GM12878 (cell line): ENCODE results near the gene PLXNA2. TPM values are rescaled to one million over a fixed set of nuclear protein-coding genes. Genes with fewer than 3 reads are reported as not detected.

Experiments used
- ATAC-seq: fragments of 200-7000 bp; cut with Tn5 transposase; 3 replicates; pipeline ENCODE4 v1.9.1; 2020; ENCODE audit warnings: mild to moderate bottlenecking, moderate library complexity
- BruUV-seq: library from RNA; stranded (reverse); fragments of 400-500 nt; replicated peaks from 2 replicates; lab custom pipeline; 2021; lab: Mats Ljungman, UMichigan
- CTCF ChIA-PET: fragments of 300-600 bp; sonication (Branson Sonifier 250); formaldehyde crosslinking; extraction: SDS; loops from one replicate; lab custom pipeline; 2021; ENCODE audit warnings: inconsistent platforms; lab: Yijun Ruan, JAX
- POLR2A ChIA-PET: fragments of 350-600 bp; formaldehyde crosslinking; extraction: SDS; loops from one replicate; lab custom pipeline; 2021; ENCODE audit warnings: inconsistent platforms; lab: Charles Lee
- RAD21 ChIA-PET: fragments of 300-600 bp; sonication (Branson Sonifier 250); formaldehyde crosslinking; loops from one replicate; lab custom pipeline; 2023; ENCODE audit warnings: antibody characterized with exemption; ENCODE audit not compliant: unreplicated experiment; lab: Charles Lee
- SMC1A ChIA-PET: fragments of 300-600 bp; sonication (Branson Sonifier 250); formaldehyde crosslinking; loops from one replicate; lab custom pipeline; 2023; ENCODE audit not compliant: unreplicated experiment, uncharacterized antibody; lab: Charles Lee
- DNase-seq: peaks from one replicate; pipeline ENCODE4 v3.0.0-alpha.2; 2011; ENCODE audit warnings: low read depth, low spot score
- FAIRE-seq: peaks from 3 replicates; lab custom pipeline; 2011; peaks lifted over from hg19 to GRCh38; lab: Jason Lieb, UNC
- H2AFZ ChIP-seq: 2 replicates; pipeline ENCODE4 v1.6.0; 2011; ENCODE audit warnings: low read depth, low read length, control low read depth; ENCODE audit not compliant: control insufficient read depth
- H3K27ac ChIP-seq: 2 replicates; pipeline ENCODE4 v1.5.1; 2011; ENCODE audit warnings: control low read depth; ENCODE audit not compliant: control insufficient read depth, insufficient read depth
- H3K27me3 ChIP-seq, 2 experiments: replicated peaks in 1 of 2; 2 replicates each; pipeline versions ENCODE4 v1.6.0 to v1.6.1; 2011; ENCODE audit warnings: low read length in 1 of 2; ENCODE audit not compliant: control insufficient read depth in 2 of 2, insufficient read depth in 2 of 2
- H3K36me3 ChIP-seq, 2 experiments: 2 replicates each; pipeline ENCODE4 v1.5.1; 2011; ENCODE audit warnings: low read length in 1 of 2; ENCODE audit not compliant: control insufficient read depth in 2 of 2, insufficient read depth in 2 of 2
- H3K4me1 ChIP-seq: 2 replicates; pipeline ENCODE4 v1.6.1; 2011; ENCODE audit warnings: mild to moderate bottlenecking, low read length, moderate library complexity, mixed read lengths; ENCODE audit not compliant: control insufficient read depth, insufficient read depth
- H3K4me2 ChIP-seq: 2 replicates; pipeline ENCODE4 v1.6.0; 2011; ENCODE audit warnings: control low read depth; ENCODE audit not compliant: control insufficient read depth, insufficient read depth
- H3K4me3 ChIP-seq: fragments of 200-600 bp; sonication (generic); 2 replicates; pipeline ENCODE4 v1.5.1; 2016
- H3K79me2 ChIP-seq: 2 replicates; pipeline ENCODE4 v1.6.0; 2011; ENCODE audit warnings: low read length; ENCODE audit not compliant: control insufficient read depth, insufficient read depth
- H3K9ac ChIP-seq: 2 replicates; pipeline ENCODE4 v1.8.0; 2011; ENCODE audit warnings: low read length, control low read depth, mixed read lengths; ENCODE audit not compliant: control insufficient read depth, insufficient read depth
- H3K9me3 ChIP-seq: replicated peaks from 3 replicates; pipeline ENCODE4 v1.5.1; 2011; ENCODE audit warnings: mild to moderate bottlenecking, low read length; ENCODE audit not compliant: control insufficient read depth, insufficient read depth
- H4K20me1 ChIP-seq: 2 replicates; pipeline ENCODE4 v1.6.0; 2011; ENCODE audit not compliant: control insufficient read depth, insufficient read depth
- CBFB ChIP-seq: IDR thresholded peaks from 2 replicates; pipeline ENCODE4 v1.6.1; 2016; ENCODE audit warnings: antibody characterized with exemption, low read depth
- CBX5 ChIP-seq: sonication (generic); IDR thresholded peaks from 2 replicates; pipeline ENCODE4 v1.6.1; 2016; ENCODE audit warnings: low read depth, moderate library complexity, mild to moderate bottlenecking, inconsistent platforms
- GABPA ChIP-seq: IDR thresholded peaks from 2 replicates; pipeline ENCODE4 v1.6.1; 2014; ENCODE audit warnings: antibody characterized with exemption, low read depth, mild to moderate bottlenecking, inconsistent platforms
- LARP7 ChIP-seq: fragments of 450-650 bp; IDR thresholded peaks from 2 replicates; pipeline ENCODE4 v1.6.1; 2017; ENCODE audit warnings: mild to moderate bottlenecking
- MEF2B ChIP-seq: fragments of 450-650 bp; IDR thresholded peaks from 2 replicates; pipeline ENCODE4 v1.6.1; 2018; ENCODE audit warnings: mild to moderate bottlenecking, moderate library complexity; ENCODE audit not compliant: partially characterized antibody, poor library complexity, severe bottlenecking
- WRNIP1 ChIP-seq: IDR thresholded peaks from 2 replicates; pipeline ENCODE4 v1.6.1; 2011; ENCODE audit warnings: low read depth, low read length, improper control_type of control experiment, borderline replicate concordance
- WGBS: methylation state at CpG from one replicate; pipeline ENCODE4 v1.1.6; 2016; ENCODE audit warnings: low lambda C conversion rate; ENCODE audit not compliant: insufficient replicate concordance, insufficient coverage; ENCODE audit errors: missing lambda C conversion rate; 5-methylcytosine and 5-hydroxymethylcytosine counted together
- in situ Hi-C: fragments of 300-500 bp; cut with MboI; formaldehyde crosslinking; loops from 9 replicates; pipeline ENCODE4 v1.14.3; 2018; ENCODE audit warnings: mixed read lengths
- intact Hi-C: fragments of 100-400 bp; cut with micrococcal nuclease; formaldehyde crosslinking; loops from one replicate; pipeline ENCODE4 v1.14.2; 2022; ENCODE audit not compliant: unreplicated experiment
- polyA plus RNA-seq, 11 experiments: library from polyadenylated mRNA; depleted of rRNA in 4 of 11; unstranded in 6 of 11; stranded (reverse) in 5 of 11; fragments of >200 nt; fragmentation: Nextera tagmentation in 4 of 11; fragmentation: Illumina TruSeq in 1 of 11; extraction: Ambion mirVana in 4 of 11; extraction: Trizol in 1 of 11; gene quantifications; 1 replicate in 1 of 11; 2 replicates in 10 of 11; pipeline versions ENCODE4 v1.2.1 to v1.2.3, GENCODE V29; 2011 to 2016; ENCODE audit warnings: inconsistent platforms in 2 of 11, missing spikeins in 2 of 11, low read depth in 1 of 11
- total RNA-seq, 4 experiments: library from RNA; depleted of rRNA in 3 of 4; stranded (reverse); fragments of >200 nt in 3 of 4; fragmentation: Illumina TruSeq in 1 of 4; extraction: Trizol in 1 of 4; gene quantifications; 2 replicates each; pipeline versions ENCODE4 v1.2.1 to v1.2.3, GENCODE V29; 2013 to 2021
- TF ChIP-seq, protein P1 (sequence below): fragments of 450-650 bp; IDR thresholded peaks from 2 replicates; pipeline ENCODE4 v1.6.1; 2018; ENCODE audit warnings: borderline replicate concordance, mild to moderate bottlenecking; ENCODE audit not compliant: partially characterized antibody
- TF ChIP-seq, protein P2 (sequence below): fragments of 450-650 bp; IDR thresholded peaks from 2 replicates; pipeline ENCODE4 v1.6.1; 2014; ENCODE audit warnings: mild to moderate bottlenecking

PLXNA2 gene
- total and polyA plus RNA-seq, 10 of the 15 experiments (the other 5 are each of a cell fraction or from before 2014, with no cell fraction given) = under 0.01 to 0.08 (median 0.07) TPM; not detected in 4

DNA sequence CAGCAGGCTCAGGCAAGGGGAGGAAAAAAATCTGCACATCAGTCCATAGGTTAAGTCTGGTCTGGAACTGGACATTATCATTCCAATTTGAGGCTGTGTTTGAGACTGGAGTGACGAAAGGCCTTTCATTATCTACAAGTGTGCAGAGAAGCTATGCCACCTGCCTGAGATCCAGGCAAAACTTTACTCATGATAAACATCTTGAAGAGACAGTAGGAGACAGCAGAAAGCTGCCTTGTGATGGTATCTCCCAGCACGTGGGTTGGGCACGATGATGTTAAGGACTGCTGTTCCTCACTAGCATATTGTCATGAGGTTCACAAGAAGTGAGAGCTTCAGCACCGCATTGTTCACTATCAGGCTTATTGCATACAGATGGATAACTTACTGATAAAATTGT, 126.4 kb downstream of the PLXNA2 start:
- Histone ChIP-seq H3K79me2 (no peaks in the 10 kb centered on the region), H3K27ac (no peak overlapping the region), H3K27me3 (peaks cover 0 to 7% of the 10 kb centered on the region in 2 experiments; a peak in 1 of 4 replicates), H3K9ac (no peak overlapping the region), H3K4me3 (no peak overlapping the region), H3K4me1 (no peaks in the 10 kb centered on the region), H3K9me3 (no peaks in the 10 kb centered on the region; the same call in 2 of the 3 replicates), H4K20me1 (no peaks in the 10 kb centered on the region), H3K4me2 (no peak overlapping the region), H2AFZ (no peak overlapping the region), H3K36me3 (no peaks in the 10 kb centered on the region)
- POLR2A ChIA-PET = no interaction called here
- in situ Hi-C loops (no loop called here), intact Hi-C loops (no loop called here)
- no TSS peak for BruUV-seq
- CTCF ChIA-PET = no interaction called here
- SMC1A ChIA-PET = no interaction called here
- ATAC-seq = no peak
- RAD21 ChIA-PET = no interaction called here
- no peak for FAIRE-seq
- no peak for DNase-seq
- WGBS = 0% methylated on average over 4 of the region's 4 CpGs
- TF ChIP-seq MEF2B = no peak
- TF ChIP-seq, protein P1, sequence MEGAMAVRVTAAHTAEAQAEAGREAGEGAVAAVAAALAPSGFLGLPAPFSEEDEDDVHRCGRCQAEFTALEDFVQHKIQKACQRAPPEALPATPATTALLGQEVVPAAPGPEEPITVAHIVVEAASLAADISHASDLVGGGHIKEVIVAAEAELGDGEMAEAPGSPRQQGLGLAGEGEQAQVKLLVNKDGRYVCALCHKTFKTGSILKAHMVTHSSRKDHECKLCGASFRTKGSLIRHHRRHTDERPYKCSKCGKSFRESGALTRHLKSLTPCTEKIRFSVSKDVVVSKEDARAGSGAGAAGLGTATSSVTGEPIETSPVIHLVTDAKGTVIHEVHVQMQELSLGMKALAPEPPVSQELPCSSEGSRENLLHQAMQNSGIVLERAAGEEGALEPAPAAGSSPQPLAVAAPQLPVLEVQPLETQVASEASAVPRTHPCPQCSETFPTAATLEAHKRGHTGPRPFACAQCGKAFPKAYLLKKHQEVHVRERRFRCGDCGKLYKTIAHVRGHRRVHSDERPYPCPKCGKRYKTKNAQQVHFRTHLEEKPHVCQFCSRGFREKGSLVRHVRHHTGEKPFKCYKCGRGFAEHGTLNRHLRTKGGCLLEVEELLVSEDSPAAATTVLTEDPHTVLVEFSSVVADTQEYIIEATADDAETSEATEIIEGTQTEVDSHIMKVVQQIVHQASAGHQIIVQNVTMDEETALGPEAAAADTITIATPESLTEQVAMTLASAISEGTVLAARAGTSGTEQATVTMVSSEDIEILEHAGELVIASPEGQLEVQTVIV = no peak
- no peak for TF ChIP-seq CBX5
- TF ChIP-seq LARP7 = no peak
- TF ChIP-seq WRNIP1 = no peak
- TF ChIP-seq, protein P2, sequence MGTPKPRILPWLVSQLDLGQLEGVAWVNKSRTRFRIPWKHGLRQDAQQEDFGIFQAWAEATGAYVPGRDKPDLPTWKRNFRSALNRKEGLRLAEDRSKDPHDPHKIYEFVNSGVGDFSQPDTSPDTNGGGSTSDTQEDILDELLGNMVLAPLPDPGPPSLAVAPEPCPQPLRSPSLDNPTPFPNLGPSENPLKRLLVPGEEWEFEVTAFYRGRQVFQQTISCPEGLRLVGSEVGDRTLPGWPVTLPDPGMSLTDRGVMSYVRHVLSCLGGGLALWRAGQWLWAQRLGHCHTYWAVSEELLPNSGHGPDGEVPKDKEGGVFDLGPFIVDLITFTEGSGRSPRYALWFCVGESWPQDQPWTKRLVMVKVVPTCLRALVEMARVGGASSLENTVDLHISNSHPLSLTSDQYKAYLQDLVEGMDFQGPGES = no peak
- no peak for TF ChIP-seq GABPA
- no peak for TF ChIP-seq CBFB
- TF ChIP-seq, all 136 proteins: peak for 0
